Cardiac muscle cell (in vitro differentiated cells and primary cell): ENCODE results near the gene HIPK3. TPM values are rescaled to one million over a fixed set of nuclear protein-coding genes. Genes with fewer than 3 reads are reported as not detected.

Experiments
- DNase-seq, 2 donors: peaks; one replicate each; pipeline versions ENCODE4 v3.0.0 to v3.0.0-alpha.2; 2010 to 2017; ENCODE audit warnings: low read depth in 1 of 2, low spot score in 1 of 2
- H3K27ac ChIP-seq: fragments of 200-600 bp; sonication (generic); 2 replicates; pipeline ENCODE4 v1.5.1; 2016
- H3K27me3 ChIP-seq: fragments of 200-600 bp; sonication (generic); 2 replicates; pipeline ENCODE4 v1.6.0; 2016; ENCODE audit warnings: control low read depth
- H3K36me3 ChIP-seq: fragments of 200-600 bp; sonication (generic); 2 replicates; pipeline ENCODE4 v1.5.1; 2016; ENCODE audit warnings: control low read depth
- H3K4me1 ChIP-seq: fragments of 200-600 bp; sonication (generic); 2 replicates; pipeline ENCODE4 v1.8.1; 2017; ENCODE audit warnings: low read depth, mild to moderate bottlenecking, mixed run types
- H3K4me3 ChIP-seq: fragments of 200-600 bp; sonication (generic); 2 replicates; pipeline ENCODE4 v1.5.1; 2016; ENCODE audit warnings: mild to moderate bottlenecking
- H3K9me3 ChIP-seq: fragments of 200-600 bp; sonication (generic); 2 replicates; pipeline ENCODE4 v1.5.1; 2017; ENCODE audit warnings: low read depth, mild to moderate bottlenecking, control low read depth
- polyA plus RNA-seq: library from polyadenylated mRNA; unstranded; fragments of >200 nt; fragmentation: Nextera tagmentation; extraction: Ambion mirVana; gene quantifications from 2 replicates; pipeline ENCODE4 v1.2.1, GENCODE V29; 2016
- total RNA-seq: library from RNA; depleted of rRNA; stranded (reverse); fragments of >200 nt; gene quantifications from 2 replicates; pipeline ENCODE4 v1.2.3, GENCODE V29; 2016
- TF ChIP-seq, protein P1 (sequence below): IDR thresholded peaks from 2 replicates; pipeline ENCODE4 v1.5.1; 2012; ENCODE audit warnings: low read depth, mild to moderate bottlenecking, low read length

The HIPK3 gene
- total RNA-seq (134 and 179 TPM in 2 replicates), polyA plus RNA-seq (56.6 and 106 TPM in 2 replicates)

GRCh38 chr11:33257160-33257896 lies at the start of gene HIPK3:
Gene HIPK3, plus strand, starts transcription at chr11:33257381.
- Histone ChIP-seq H3K9me3 (no peaks in the 10 kb centered on the region), H3K4me1 (peaks cover 7% of the 10 kb centered on the region), H3K27me3 (no peaks in the 10 kb centered on the region), H3K36me3 (peaks cover 3% of the 10 kb centered on the region), H3K27ac (peak within 1 kb of the TSS; percentile 100), H3K4me3 (peak within 1 kb of the TSS; percentile 100)
- DNase-seq: peak; percentile 88 to 93
- TF ChIP-seq, protein P1, sequence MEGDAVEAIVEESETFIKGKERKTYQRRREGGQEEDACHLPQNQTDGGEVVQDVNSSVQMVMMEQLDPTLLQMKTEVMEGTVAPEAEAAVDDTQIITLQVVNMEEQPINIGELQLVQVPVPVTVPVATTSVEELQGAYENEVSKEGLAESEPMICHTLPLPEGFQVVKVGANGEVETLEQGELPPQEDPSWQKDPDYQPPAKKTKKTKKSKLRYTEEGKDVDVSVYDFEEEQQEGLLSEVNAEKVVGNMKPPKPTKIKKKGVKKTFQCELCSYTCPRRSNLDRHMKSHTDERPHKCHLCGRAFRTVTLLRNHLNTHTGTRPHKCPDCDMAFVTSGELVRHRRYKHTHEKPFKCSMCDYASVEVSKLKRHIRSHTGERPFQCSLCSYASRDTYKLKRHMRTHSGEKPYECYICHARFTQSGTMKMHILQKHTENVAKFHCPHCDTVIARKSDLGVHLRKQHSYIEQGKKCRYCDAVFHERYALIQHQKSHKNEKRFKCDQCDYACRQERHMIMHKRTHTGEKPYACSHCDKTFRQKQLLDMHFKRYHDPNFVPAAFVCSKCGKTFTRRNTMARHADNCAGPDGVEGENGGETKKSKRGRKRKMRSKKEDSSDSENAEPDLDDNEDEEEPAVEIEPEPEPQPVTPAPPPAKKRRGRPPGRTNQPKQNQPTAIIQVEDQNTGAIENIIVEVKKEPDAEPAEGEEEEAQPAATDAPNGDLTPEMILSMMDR: peak; percentile 16

DNA sequence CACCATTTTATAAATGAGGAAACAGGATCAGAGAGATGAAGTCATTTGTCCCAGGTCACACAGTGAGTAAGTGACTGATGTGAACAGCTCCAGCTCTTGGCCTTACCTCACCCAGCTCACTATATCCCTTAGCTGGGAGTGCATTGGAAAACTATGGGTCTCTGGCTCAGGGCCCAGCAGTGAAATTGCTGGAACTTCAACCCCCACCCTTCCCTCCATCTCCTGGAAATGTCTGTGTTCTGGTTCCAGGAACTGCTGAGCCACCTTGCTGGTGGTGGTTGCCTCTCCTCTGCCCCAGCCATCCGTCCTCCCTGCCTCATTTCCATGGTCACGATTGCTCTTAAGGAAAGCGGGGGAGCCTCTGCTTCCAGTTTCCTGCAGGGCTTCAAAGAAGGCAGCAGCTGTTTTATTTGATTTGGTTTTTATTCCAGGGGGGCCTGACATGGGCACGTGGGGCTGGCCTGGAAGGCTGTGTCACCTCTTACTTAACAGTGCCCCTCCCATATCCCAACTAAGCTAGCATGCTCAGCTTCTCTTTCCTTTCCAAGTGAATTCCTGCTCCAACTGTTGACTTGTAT lies 49.7 kb upstream of the HIPK3 start:
- Histone ChIP-seq H3K27ac (no peak overlapping the region), H3K9me3 (no peaks in the 10 kb centered on the region), H3K4me3 (no peak overlapping the region), H3K4me1 (no peaks in the 10 kb centered on the region), H3K27me3 (no peaks in the 10 kb centered on the region), H3K36me3 (no peaks in the 10 kb centered on the region)
- TF ChIP-seq, protein P1: no peak
- DNase-seq: peak in 1 of 2 donors; percentile 76

GRCh38 chr11:33208150-33208549 lies 49.0 kb upstream of the HIPK3 start:
- Histone ChIP-seq H3K36me3 (no peaks in the 10 kb centered on the region), H3K27me3 (no peaks in the 10 kb centered on the region), H3K4me1 (no peaks in the 10 kb centered on the region), H3K4me3 (no peak overlapping the region), H3K27ac (no peak overlapping the region), H3K9me3 (no peaks in the 10 kb centered on the region)
- no peak for DNase-seq
- TF ChIP-seq, protein P1: no peak

DNA sequence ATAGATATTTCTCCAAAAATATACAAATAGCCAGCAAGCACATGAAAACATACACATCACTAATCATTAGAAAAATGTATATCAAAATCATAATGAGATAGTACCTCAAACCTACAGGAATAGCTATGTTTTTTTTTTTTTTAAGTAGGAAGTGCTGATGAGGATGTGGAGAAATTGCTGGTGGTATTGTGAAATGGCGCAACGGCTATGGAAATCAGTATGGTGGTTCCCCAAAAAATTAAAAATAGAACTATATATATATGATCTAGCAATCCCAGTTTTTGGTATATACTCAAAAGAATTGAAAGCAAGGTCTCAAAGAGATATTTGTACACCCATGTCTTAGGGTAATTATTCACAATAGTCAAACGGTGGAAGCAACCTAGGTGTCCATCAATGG lies 46.0 kb upstream of the HIPK3 start:
- DNase-seq: no peak
- TF ChIP-seq, protein P1: no peak
- Histone ChIP-seq H3K36me3 (no peaks in the 10 kb centered on the region), H3K9me3 (no peaks in the 10 kb centered on the region), H3K27ac (no peak overlapping the region), H3K4me3 (no peak overlapping the region), H3K27me3 (no peaks in the 10 kb centered on the region), H3K4me1 (no peaks in the 10 kb centered on the region)

- peak in 1 of 2 donors; percentile 86 for DNase-seq
- TF ChIP-seq, protein P1: no peak
- Histone ChIP-seq H3K4me3 (no peak overlapping the region), H3K27me3 (no peaks in the 10 kb centered on the region), H3K36me3 (no peaks in the 10 kb centered on the region), H3K9me3 (no peaks in the 10 kb centered on the region), H3K4me1 (no peaks in the 10 kb centered on the region), H3K27ac (no peak overlapping the region)
Observed at GRCh38 chr11:33211580-33211979, 45.6 kb upstream of the HIPK3 start.
